Endothelial cell of umbilical vein (primary cell): ENCODE results near the gene RHCG. TPM values are rescaled to one million over a fixed set of nuclear protein-coding genes. Genes with fewer than 3 reads are reported as not detected.

Source experiments
- BruUV-seq: library from RNA; stranded (reverse); fragments of 400-500 nt; replicated peaks from 2 replicates; lab custom pipeline; 2021; lab: Mats Ljungman, UMichigan
- CTCF ChIA-PET: fragments of 300-600, 350-600 bp; sonication (Branson Sonifier 250); formaldehyde crosslinking; loops from one replicate; lab custom pipeline; 2021; ENCODE audit warnings: antibody characterized with exemption, inconsistent platforms; lab: Charles Lee
- POLR2A ChIA-PET: fragments of 300-600, 350-600 bp; sonication (Branson Sonifier 250); formaldehyde crosslinking; loops from one replicate; lab custom pipeline; 2021; ENCODE audit warnings: antibody characterized with exemption, inconsistent platforms; lab: Charles Lee
- DNase-seq: peaks from one replicate; pipeline ENCODE4 v3.0.0-alpha.2; 2011; ENCODE audit warnings: low read depth, low spot score
- FAIRE-seq: peaks from 2 replicates; lab custom pipeline; 2011; peaks lifted over from hg19 to GRCh38; lab: Jason Lieb, UNC
- H2AFZ ChIP-seq: 2 replicates; pipeline ENCODE4 v1.6.0; 2012; ENCODE audit warnings: low read depth, low read length, control low read depth, inconsistent platforms
- H3K27ac ChIP-seq: 2 replicates; pipeline ENCODE4 v1.5.1; 2011; ENCODE audit warnings: low read depth, mild to moderate bottlenecking, control low read depth, low read length, moderate library complexity; ENCODE audit not compliant: insufficient read depth
- H3K27me3 ChIP-seq, 2 experiments: 2 replicates each; pipeline versions ENCODE4 v1.6.0 to v1.6.1; 2011; ENCODE audit warnings: low read length in 2 of 2, mixed read lengths in 1 of 2; ENCODE audit not compliant: control insufficient read depth in 2 of 2, insufficient read depth in 2 of 2
- H3K36me3 ChIP-seq, 2 experiments: 2 replicates in 1 of 2; 3 replicates in 1 of 2; pipeline ENCODE4 v1.5.1; 2011; ENCODE audit warnings: low read length in 2 of 2, mild to moderate bottlenecking in 1 of 2, moderate library complexity in 1 of 2; ENCODE audit not compliant: control insufficient read depth in 2 of 2, insufficient read depth in 2 of 2; ENCODE audit errors: extremely low read depth in 1 of 2
- H3K4me1 ChIP-seq: 3 replicates; pipeline ENCODE4 v1.5.1; 2011; ENCODE audit warnings: mild to moderate bottlenecking, low read length; ENCODE audit not compliant: control insufficient read depth, insufficient read depth; ENCODE audit errors: extremely low read depth
- H3K4me2 ChIP-seq: 2 replicates; pipeline ENCODE4 v1.6.1; 2011; ENCODE audit warnings: low read length, control low read depth, mixed read lengths; ENCODE audit not compliant: insufficient read depth
- H3K4me3 ChIP-seq, 3 experiments: fragments of 200-600 bp in 1 of 3; sonication (generic), shearing (Covaris generic) in 1 of 3; replicated peaks in 1 of 3; 2 replicates each; pipeline ENCODE4 v1.5.1; 2011 to 2016; ENCODE audit warnings: control low read depth in 3 of 3, low read length in 3 of 3, mild to moderate bottlenecking in 2 of 3, inconsistent platforms in 1 of 3, low read depth in 1 of 3, moderate library complexity in 1 of 3; ENCODE audit not compliant: insufficient read depth in 1 of 3
- H3K79me2 ChIP-seq: 2 replicates; pipeline ENCODE4 v1.6.0; 2012; ENCODE audit warnings: low read length, inconsistent platforms; ENCODE audit not compliant: control insufficient read depth, insufficient read depth
- H3K9ac ChIP-seq: replicated peaks from 2 replicates; pipeline ENCODE3; 2011; ENCODE audit warnings: low read length, control low read depth; ENCODE audit not compliant: insufficient read depth; ENCODE audit errors: extremely low read depth
- H3K9me1 ChIP-seq: replicated peaks from 3 replicates; pipeline ENCODE4 v1.6.0; 2011; ENCODE audit warnings: mild to moderate bottlenecking, low read length; ENCODE audit not compliant: control insufficient read depth, insufficient read depth; ENCODE audit errors: extremely low read depth
- H3K9me3 ChIP-seq: replicated peaks from 2 replicates; pipeline ENCODE4 v1.5.1; 2012; ENCODE audit warnings: low read length, inconsistent platforms; ENCODE audit not compliant: control insufficient read depth, insufficient read depth
- H4K20me1 ChIP-seq: replicated peaks from 2 replicates; pipeline ENCODE3; 2011; ENCODE audit warnings: mild to moderate bottlenecking, low read length; ENCODE audit not compliant: control insufficient read depth, insufficient read depth; ENCODE audit errors: extremely low read depth
- CTCF ChIP-seq, 2 donors: IDR thresholded peaks; 1 replicate in 1 of 2; 2 replicates in 1 of 2; pipeline ENCODE4 v1.5.1; 2011; ENCODE audit warnings: low read length in 2 of 2, mild to moderate bottlenecking in 2 of 2, moderate library complexity in 2 of 2, control low read depth in 1 of 2, inconsistent platforms in 1 of 2, low read depth in 1 of 2; ENCODE audit not compliant: insufficient read depth in 1 of 2; ENCODE audit errors: extremely low read depth in 1 of 2
- EZH2 ChIP-seq: IDR thresholded peaks from 2 replicates; pipeline ENCODE4 v1.6.1; 2012; ENCODE audit warnings: borderline replicate concordance, low read depth, mild to moderate bottlenecking, moderate library complexity, low read length, inconsistent platforms; ENCODE audit not compliant: severe bottlenecking
- FOS ChIP-seq: IDR thresholded peaks from 2 replicates; pipeline ENCODE4 v1.6.1; 2011; ENCODE audit warnings: mild to moderate bottlenecking, low read length, moderate library complexity, borderline replicate concordance; ENCODE audit not compliant: insufficient read depth
- GATA2 ChIP-seq: IDR thresholded peaks from 2 replicates; pipeline ENCODE4 v1.7.0; 2011; ENCODE audit warnings: low read depth, mild to moderate bottlenecking, moderate library complexity, mixed read lengths, low read length; ENCODE audit not compliant: insufficient read length, insufficient read depth
- JUN ChIP-seq: IDR thresholded peaks from 2 replicates; pipeline ENCODE4 v1.6.1; 2011; ENCODE audit warnings: borderline replicate concordance, low read depth; ENCODE audit not compliant: insufficient read length, insufficient read depth
- MAX ChIP-seq: IDR thresholded peaks from 2 replicates; pipeline ENCODE4 v1.6.1; 2011; ENCODE audit not compliant: insufficient read depth, insufficient read length
- MYC ChIP-seq: IDR thresholded peaks from one replicate; pipeline ENCODE4 v1.6.1; 2011; ENCODE audit warnings: mild to moderate bottlenecking, low read depth, low read length
- POLR2A ChIP-seq: IDR thresholded peaks from 2 replicates; pipeline ENCODE4 v1.6.1; 2012; ENCODE audit warnings: low read depth, mild to moderate bottlenecking, control low read depth, low read length
- POLR2AphosphoS5 ChIP-seq: IDR thresholded peaks from 2 replicates; pipeline ENCODE4 v1.6.1; 2012; ENCODE audit warnings: low read depth, mild to moderate bottlenecking, control low read depth, low read length, moderate library complexity; ENCODE audit not compliant: insufficient read depth
- dilution Hi-C: fragments of 300-500 bp; cut with MboI; formaldehyde crosslinking; loops from one replicate; pipeline ENCODE4 v1.15.0; 2019; ENCODE audit warnings: low sequenced_read_pairs; ENCODE audit not compliant: extremely low pct_ligation_motif_present
- intact Hi-C: fragments of 100-400 bp; cut with micrococcal nuclease; formaldehyde crosslinking; loops from one replicate; pipeline ENCODE4 v1.10.0; 2022
- polyA plus RNA-seq, 4 experiments: library from polyadenylated mRNA; depleted of rRNA in 3 of 4; stranded (reverse) in 3 of 4; unstranded in 1 of 4; fragments of >200 nt; gene quantifications; 2 replicates each; pipeline versions ENCODE4 v1.2.1 to v1.2.3, GENCODE V29; 2011 to 2012; ENCODE audit warnings: missing spikeins in 1 of 4
- total RNA-seq: library from RNA; stranded (reverse); gene quantifications from 2 replicates; pipeline ENCODE4 v1.2.3, GENCODE V29; 2021

Gene RHCG
- total and polyA plus RNA-seq, 2 donors (not counting 3 experiments of a cell fraction or from before 2014, with no cell fraction given) = not detected

- peaks cover 7 to 10% of the 10 kb centered on the region in 2 experiments for H3K27me3 ChIP-seq
Measured at GRCh38 chr15:89506026-89506686, 9.8 kb upstream of the RHCG start.

More at GRCh38 chr15:89506026-89506686, 9.8 kb upstream of the RHCG start:
- ChIA-PET CTCF (no interaction called here), POLR2A (no interaction called here)
- intact Hi-C loops (no loop called here), dilution Hi-C loops (no loop called here)
- Histone ChIP-seq H4K20me1 (no peaks in the 10 kb centered on the region), H3K4me2 (no peak overlapping the region), H3K9me1 (no peaks in the 10 kb centered on the region), H3K79me2 (no peaks in the 10 kb centered on the region), H3K9me3 (no peaks in the 10 kb centered on the region), H3K27ac (no peak overlapping the region), H3K36me3 (no peaks in the 10 kb centered on the region), H3K4me1 (no peaks in the 10 kb centered on the region), H3K4me3 (no peak overlapping the region), H3K9ac (no peak overlapping the region), H2AFZ (no peak overlapping the region)
- TF ChIP-seq MAX = no peak
- no peak for TF ChIP-seq JUN
- TF ChIP-seq CTCF (IDR thresholded peaks at IDR 0.05; ENCODE audit: extremely low read depth in 1 of 2, insufficient read depth in 1 of 2, low read depth in 1 of 2, low read length in 2 of 2) = no peak
- no peak for TF ChIP-seq MYC
- TF ChIP-seq EZH2 = no peak
- no peak for TF ChIP-seq POLR2A
- no peak for TF ChIP-seq POLR2AphosphoS5
- no peak for TF ChIP-seq FOS
- no peak for TF ChIP-seq GATA2
- BruUV-seq = no TSS peak
- FAIRE-seq (no peak), DNase-seq (no peak)
